Transverse colon (tissue), 4 donors: Measurements from ENCODE around the gene RIOK2. TPM values are rescaled to one million over a fixed set of nuclear protein-coding genes. Genes with fewer than 3 reads are reported as not detected.

Experiments
- DNase-seq: peaks from one replicate; pipeline ENCODE4 v3.0.0-alpha.2; 2019
- H3K27ac ChIP-seq, 4 donors: fragments of 200-600 bp; sonication (generic); 2 replicates each; pipeline ENCODE4 v1.5.1; 2016 to 2018; ENCODE audit warnings: inconsistent platforms in 4 of 4
- H3K27me3 ChIP-seq: fragments of 200-600 bp; sonication (generic); 2 replicates; pipeline ENCODE4 v1.5.1; 2017; ENCODE audit warnings: inconsistent platforms
- H3K36me3 ChIP-seq, 4 donors: fragments of 200-600 bp; sonication (generic); 2 replicates each; pipeline ENCODE4 v1.5.1; 2017 to 2019; ENCODE audit warnings: inconsistent platforms in 4 of 4
- H3K4me1 ChIP-seq, 4 donors: fragments of 200-600 bp; sonication (generic); 2 replicates each; pipeline ENCODE4 v1.5.1; 2017 to 2020; ENCODE audit warnings: inconsistent platforms in 4 of 4
- H3K4me3 ChIP-seq, 4 donors: fragments of 200-600 bp; sonication (generic); 1 replicate in 1 of 4; 2 replicates in 3 of 4; pipeline versions ENCODE4 v1.5.1 to v1.6.1; 2017 to 2019; ENCODE audit warnings: inconsistent platforms in 4 of 4
- H3K9me3 ChIP-seq, 2 donors: fragments of 200-600 bp; sonication (generic); 2 replicates each; pipeline ENCODE4 v1.5.1; 2017 to 2019; ENCODE audit warnings: inconsistent platforms in 2 of 2
- EP300 ChIP-seq: sonication (generic); formaldehyde crosslinking; IDR thresholded peaks from one replicate; pipeline ENCODE4 v1.6.1; 2017; ENCODE audit warnings: antibody characterized with exemption, low read depth
- POLR2A ChIP-seq: fragments of 450-650 bp; IDR thresholded peaks from one replicate; pipeline ENCODE4 v1.6.1; 2016; ENCODE audit warnings: antibody characterized with exemption, mild to moderate bottlenecking, moderate library complexity
- POLR2AphosphoS5 ChIP-seq, 3 donors: sonication (generic); formaldehyde crosslinking; IDR thresholded peaks; one replicate each; pipeline ENCODE4 v1.6.1; 2016; ENCODE audit warnings: antibody characterized with exemption in 3 of 3
- WGBS, 2 donors: methylation state at CpG; one replicate each; pipeline ENCODE4 v1.1.5; 2018; ENCODE audit warnings: low coverage in 1 of 2; 5-methylcytosine and 5-hydroxymethylcytosine counted together
- in situ Hi-C, 4 donors: fragments of 200-750 bp; cut with MboI; loops; one replicate each; pipeline versions ENCODE4 v1.15.0 to v1.15.1; 2017; ENCODE audit warnings: low sequenced_read_pairs in 3 of 4, low pct_ligation_motif_present in 1 of 4, low pct_unique_long_range_greater_than_20kb in 1 of 4
- intact Hi-C: fragments of 100-400 bp; cut with DNase I; formaldehyde crosslinking; loops from one replicate; pipeline ENCODE4 v1.15.1; 2023; ENCODE audit warnings: low total_unique reads
- small RNA-seq, 4 donors: library from RNA; depleted of rRNA; stranded (forward); fragments of <200 nt; gene quantifications; one replicate each; pipeline ENCODE3, GENCODE V24; 2016
- total RNA-seq, 4 donors: library from RNA; depleted of rRNA; stranded (reverse); fragments of >200 nt; gene quantifications; one replicate each; pipeline ENCODE4 v1.1.0, GENCODE V29; 2016
- TF ChIP-seq, protein P1 (sequence below), 5 experiments: fragments of 200-600 bp in 3 of 5; fragments of 450-650 bp in 2 of 5; sonication (generic) in 3 of 5; IDR thresholded peaks; 1 replicate in 2 of 5; 2 replicates in 3 of 5; pipeline ENCODE4 v1.5.1; 2016 to 2017; ENCODE audit warnings: antibody characterized with exemption in 5 of 5, inconsistent platforms in 3 of 5, mild to moderate bottlenecking in 2 of 5, moderate library complexity in 1 of 5

Gene RIOK2
- total RNA-seq, 4 donors from 2014 or later = 19.3 to 119 (median 23.4) TPM

- Histone ChIP-seq H3K36me3 (no peaks in the 10 kb centered on the region), H3K27ac (no peak overlapping the region), H3K9me3 (no peaks in the 10 kb centered on the region), H3K4me1 (peaks cover 0 to 20% (median 14%) of the 10 kb centered on the region in 4 donors), H3K4me3 (no peak overlapping the region), H3K27me3 (no peaks in the 10 kb centered on the region)
- DNase-seq = no peak
- intact Hi-C loops (no loop called here), in situ Hi-C loops (no loop called here)
- WGBS, 2 donors = 59 to 77% methylated on average over 5 of the region's 5 CpGs
- TF ChIP-seq, protein P1, sequence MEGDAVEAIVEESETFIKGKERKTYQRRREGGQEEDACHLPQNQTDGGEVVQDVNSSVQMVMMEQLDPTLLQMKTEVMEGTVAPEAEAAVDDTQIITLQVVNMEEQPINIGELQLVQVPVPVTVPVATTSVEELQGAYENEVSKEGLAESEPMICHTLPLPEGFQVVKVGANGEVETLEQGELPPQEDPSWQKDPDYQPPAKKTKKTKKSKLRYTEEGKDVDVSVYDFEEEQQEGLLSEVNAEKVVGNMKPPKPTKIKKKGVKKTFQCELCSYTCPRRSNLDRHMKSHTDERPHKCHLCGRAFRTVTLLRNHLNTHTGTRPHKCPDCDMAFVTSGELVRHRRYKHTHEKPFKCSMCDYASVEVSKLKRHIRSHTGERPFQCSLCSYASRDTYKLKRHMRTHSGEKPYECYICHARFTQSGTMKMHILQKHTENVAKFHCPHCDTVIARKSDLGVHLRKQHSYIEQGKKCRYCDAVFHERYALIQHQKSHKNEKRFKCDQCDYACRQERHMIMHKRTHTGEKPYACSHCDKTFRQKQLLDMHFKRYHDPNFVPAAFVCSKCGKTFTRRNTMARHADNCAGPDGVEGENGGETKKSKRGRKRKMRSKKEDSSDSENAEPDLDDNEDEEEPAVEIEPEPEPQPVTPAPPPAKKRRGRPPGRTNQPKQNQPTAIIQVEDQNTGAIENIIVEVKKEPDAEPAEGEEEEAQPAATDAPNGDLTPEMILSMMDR (IDR thresholded peaks at IDR 0.05) = no peak
- TF ChIP-seq EP300 = no peak
- no peak for TF ChIP-seq POLR2A
- no peak for TF ChIP-seq POLR2AphosphoS5 (IDR thresholded peaks at IDR 0.05)
Measured at GRCh38 chr5:97111004-97111403, 72.0 kb downstream of the RIOK2 start.

Small RNA genes within 50 kb of the gene (small RNA-seq; reads per million reads assigned to genes)
- 0 reads per million in 4 donors for gene RNU1-73P

Other genes with a start within 250 kb of the RIOK2 start
- gene LNPEP, start 247.2 kb downstream of the RIOK2 start, total RNA-seq = 10 to 100 TPM in 3 of 4 donors, 1 to 10 TPM in 1; 7.2 to 40.5 (median 34.8) TPM
- gene LIX1, start 40.6 kb downstream of the RIOK2 start, total RNA-seq = under 1 TPM in 2 of 4 donors, not detected in 2; 0.16 to 0.41 TPM